H1 (cell line): ENCODE results near the gene AXIN2. TPM values are rescaled to one million over a fixed set of nuclear protein-coding genes. Genes with fewer than 3 reads are reported as not detected.

ENCODE experiments used
- BACH1 ChIP-seq: IDR thresholded peaks from 2 replicates; pipeline ENCODE4 v1.6.1; 2012; ENCODE audit warnings: low read length, improper control_type of control experiment
- CBX5 ChIP-seq: fragments of 300-800, 300-1000 bp; sonication (generic); IDR thresholded peaks from 2 replicates; pipeline ENCODE4 v1.7.1; 2016; ENCODE audit warnings: antibody characterized with exemption, low read length, low read depth
- CBX8 ChIP-seq: fragments of 300-800, 300-1000 bp; sonication (generic); IDR thresholded peaks from 2 replicates; pipeline ENCODE4 v1.7.1; 2016; ENCODE audit warnings: low read depth, low read length, borderline replicate concordance
- CHD2 ChIP-seq: IDR thresholded peaks from 2 replicates; pipeline ENCODE4 v1.6.1; 2012; ENCODE audit warnings: low read length, improper control_type of control experiment
- CREB1 ChIP-seq: IDR thresholded peaks from 2 replicates; pipeline ENCODE4 v1.6.1; 2012; ENCODE audit warnings: inconsistent platforms
- CTCF ChIP-seq, 3 experiments: IDR thresholded peaks; 1 replicate in 2 of 3; 2 replicates in 1 of 3; pipeline versions ENCODE4 v1.5.1 to v1.6.1; 2011; ENCODE audit warnings: low read length in 3 of 3, mild to moderate bottlenecking in 3 of 3, inconsistent platforms in 2 of 3, low read depth in 1 of 3, moderate library complexity in 1 of 3; ENCODE audit not compliant: insufficient read depth in 1 of 3; ENCODE audit errors: control extremely low read depth in 1 of 3
- EP300 ChIP-seq, 2 experiments: IDR thresholded peaks; 1 replicate in 1 of 2; 2 replicates in 1 of 2; pipeline ENCODE4 v1.6.1; 2011 to 2012; ENCODE audit warnings: low read depth in 2 of 2, low read length in 2 of 2, mild to moderate bottlenecking in 2 of 2, borderline replicate concordance in 1 of 2, inconsistent platforms in 1 of 2, moderate library complexity in 1 of 2
- FOSL1 ChIP-seq: IDR thresholded peaks from 2 replicates; pipeline ENCODE4 v1.6.1; 2011; ENCODE audit warnings: mild to moderate bottlenecking, low read depth, low read length, moderate library complexity; ENCODE audit not compliant: insufficient read depth
- HDAC2 ChIP-seq, 2 experiments: fragments of 300-600 bp in 1 of 2; sonication (generic) in 1 of 2; IDR thresholded peaks; 2 replicates each; pipeline ENCODE4 v1.6.1; 2011 to 2012; ENCODE audit warnings: low read depth in 2 of 2, low read length in 2 of 2, mild to moderate bottlenecking in 2 of 2, moderate library complexity in 2 of 2, borderline replicate concordance in 1 of 2, inconsistent platforms in 1 of 2
- JUND ChIP-seq: IDR thresholded peaks from 2 replicates; pipeline ENCODE4 v1.6.1; 2011; ENCODE audit warnings: mild to moderate bottlenecking, improper control_type of control experiment, low read length
- MAFK ChIP-seq: IDR thresholded peaks from 2 replicates; pipeline ENCODE4 v1.6.1; 2012; ENCODE audit warnings: low read depth, mild to moderate bottlenecking, improper control_type of control experiment, low read length
- MAX ChIP-seq: IDR thresholded peaks from 2 replicates; pipeline ENCODE4 v1.6.1; 2012; ENCODE audit warnings: inconsistent platforms
- PHF8 ChIP-seq: fragments of 200-600 bp; sonication (generic); conservative IDR thresholded peaks from 2 replicates; pipeline ENCODE4 v1.7.1; 2012; ENCODE audit warnings: low read depth, mild to moderate bottlenecking, inconsistent platforms, low read length, moderate library complexity
- RFX5 ChIP-seq: IDR thresholded peaks from 2 replicates; pipeline ENCODE4 v1.6.1; 2011; ENCODE audit warnings: low read depth, low read length, improper control_type of control experiment, borderline replicate concordance
- SAP30 ChIP-seq: fragments of 300-600 bp; sonication (generic); IDR thresholded peaks from 2 replicates; pipeline ENCODE4 v1.7.1; 2012; ENCODE audit warnings: low read length, moderate library complexity, mild to moderate bottlenecking, inconsistent platforms; ENCODE audit not compliant: insufficient read depth, insufficient replicate concordance
- SIN3A ChIP-seq, 2 experiments: IDR thresholded peaks in 1 of 2; conservative IDR thresholded peaks in 1 of 2; 2 replicates each; pipeline ENCODE4 v1.6.1; 2011 to 2012; ENCODE audit warnings: low read length in 2 of 2, improper control_type of control experiment in 1 of 2, low read depth in 1 of 2, mild to moderate bottlenecking in 1 of 2
- SP1 ChIP-seq: IDR thresholded peaks from 2 replicates; pipeline ENCODE4 v1.6.1; 2011; ENCODE audit warnings: low read depth, low read length
- SP2 ChIP-seq: IDR thresholded peaks from 2 replicates; pipeline ENCODE4 v1.6.1; 2012; ENCODE audit warnings: mild to moderate bottlenecking, low read length, inconsistent platforms
- SUZ12 ChIP-seq: fragments of 200-600 bp; sonication (generic); IDR thresholded peaks from 2 replicates; pipeline ENCODE4 v1.6.1; 2012; ENCODE audit warnings: mild to moderate bottlenecking, inconsistent platforms, low read length, moderate library complexity, mixed read lengths
- TAF7 ChIP-seq: optimal IDR thresholded peaks from 2 replicates; pipeline ENCODE3; 2011; ENCODE audit warnings: low read depth, mild to moderate bottlenecking, inconsistent platforms, low read length, moderate library complexity, borderline replicate concordance
- YY1 ChIP-seq: IDR thresholded peaks from 2 replicates; pipeline ENCODE4 v1.6.1; 2011; ENCODE audit warnings: low read depth, mild to moderate bottlenecking, low read length
- polyA plus RNA-seq, 7 experiments: library from polyadenylated mRNA; depleted of rRNA in 3 of 7; stranded (reverse) in 5 of 7; unstranded in 2 of 7; fragments of >200 nt in 5 of 7; fragments of 200-250 nt in 2 of 7; gene quantifications; 1 replicate in 5 of 7; 2 replicates in 1 of 7; 4 replicates in 1 of 7; pipeline versions ENCODE4 v1.2.1 to v1.2.3, GENCODE V29; 2011 to 2013; ENCODE audit warnings: missing spikeins in 2 of 7, mixed read lengths in 2 of 7
- total RNA-seq: library from RNA; stranded (reverse); fragmentation: NEBNext Ultra II Directional; extraction: Animal tissue kit (Norgen Biotek cat#: 25700); gene quantifications from 2 replicates; pipeline ENCODE4 v1.2.1, GENCODE V29; 2021

AXIN2 gene
- total and polyA plus RNA-seq, 2 of the 8 experiments (the other 6 are each of a cell fraction or from before 2014, with no cell fraction given) = 17.7 to 33.4 TPM

- TF ChIP-seq MAFK (peak; percentile 60; the same call in 1 of the 2 replicates), BACH1 (no peak), TAF7 (no peak), SAP30 (no peak), CTCF (IDR thresholded peaks at IDR 0.05; ENCODE audit: control extremely low read depth in 1 of 3, insufficient read depth in 1 of 3, low read depth in 1 of 3, low read length in 3 of 3) (no peak), EP300 (IDR thresholded peaks at IDR 0.05; ENCODE audit: borderline replicate concordance in 1 of 2, low read depth in 2 of 2, low read length in 2 of 2) (no peak), SP1 (no peak), YY1 (no peak), CBX5 (no peak), FOSL1 (no peak), HDAC2 (IDR thresholded peaks at IDR 0.05; ENCODE audit: borderline replicate concordance in 1 of 2, low read depth in 2 of 2, low read length in 2 of 2) (no peak), RFX5 (no peak), CBX8 (no peak), SIN3A (conservative IDR thresholded peaks at IDR 0.05 in 1 of 2, IDR thresholded peaks at IDR 0.05 in 1 of 2; ENCODE audit: low read depth in 1 of 2, low read length in 2 of 2) (no peak), JUND (no peak), SP2 (no peak), PHF8 (no peak), MAX (peak; percentile 98), SUZ12 (no peak), CHD2 (no peak), CREB1 (0 out of 2 replicates have a peak, but pooled peaks have one; percentile 11)
Measured at GRCh38 chr17:65561452-65562205, at the start of gene AXIN2 (continued).
